GM19324 (cell line): Measurements from ENCODE around the gene ZYX.
"Not testable (repeated sequence)": the region's sequence is repeated elsewhere in the genome, so short reads cannot be mapped to it uniquely, and the experiment has no call there.

Experiments
- ATAC-seq: cut with Tn5 transposase; IDR thresholded peaks from one replicate; pipeline ENCODE4 v1.9.1; 2021; ENCODE audit warnings: mild to moderate bottlenecking, moderate library complexity; ENCODE audit not compliant: unreplicated experiment, low FRiP score

Gene ZYX

DNA sequence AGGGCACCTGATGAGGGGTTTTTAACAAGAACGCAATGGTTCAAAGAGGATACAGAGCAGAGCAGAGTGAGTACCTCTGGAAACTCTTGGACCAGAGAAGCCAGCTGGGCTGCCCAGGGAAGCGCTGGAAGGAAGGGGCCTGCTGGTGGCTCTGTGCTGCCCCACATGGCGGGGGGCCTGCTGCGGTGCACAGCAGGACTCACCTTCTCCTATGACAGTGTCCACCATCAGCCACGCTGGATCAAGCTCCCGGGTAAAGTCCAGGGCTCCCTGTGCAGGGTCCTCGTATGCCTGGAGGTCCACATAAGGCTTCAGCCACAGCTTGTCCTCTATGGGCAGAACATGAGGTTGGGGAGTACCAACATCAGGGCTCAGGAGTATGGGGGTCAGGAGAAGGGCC, 15.0 kb downstream of the ZYX start:
- no peak for ATAC-seq

DNA sequence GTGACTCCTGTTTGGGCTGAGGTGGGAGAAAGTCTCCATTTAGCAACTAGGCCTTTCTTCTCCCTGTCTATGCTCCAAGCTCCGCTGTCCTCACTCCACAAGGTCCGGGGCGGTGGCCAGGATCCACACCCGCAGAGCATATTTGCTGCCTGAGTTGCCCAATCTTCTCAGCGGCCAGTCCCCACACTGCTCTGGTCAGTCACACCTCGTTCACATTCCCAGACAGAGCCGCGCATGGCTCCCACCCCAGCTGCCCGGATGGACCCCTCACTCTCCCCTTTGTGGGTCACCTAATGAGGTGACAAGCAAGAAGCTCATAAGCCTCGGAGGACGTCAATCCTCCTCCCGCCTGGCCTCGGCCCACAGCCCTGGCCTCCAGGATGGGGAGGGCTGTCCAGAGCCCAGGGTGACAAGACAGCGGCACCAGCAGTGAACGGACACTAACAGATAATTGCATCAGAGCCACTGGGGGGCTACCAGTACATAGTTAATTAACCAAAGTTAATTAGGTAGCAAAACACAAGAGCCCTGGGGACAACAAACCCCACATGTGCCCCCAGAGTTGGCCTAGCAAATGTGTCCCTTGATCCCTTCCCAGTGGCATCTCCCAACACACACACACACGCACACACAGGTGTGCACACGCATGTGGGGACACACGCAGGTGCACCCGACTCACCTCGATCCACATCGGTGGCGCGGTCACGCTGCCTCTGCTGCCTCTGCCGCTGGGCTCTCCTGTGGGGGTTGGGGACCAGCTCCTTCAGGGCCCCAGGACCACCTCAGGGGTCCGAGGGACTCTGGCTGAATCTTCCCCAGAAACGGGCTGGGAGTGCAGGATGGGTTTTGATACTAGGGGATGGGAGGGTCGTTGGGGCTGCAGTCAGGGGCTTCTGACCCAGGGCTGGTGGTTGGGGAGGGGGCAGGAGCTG, 15.7 kb downstream of the ZYX start:
- no peak for ATAC-seq

- no peak for ATAC-seq
Measured at GRCh38 chr7:143397710-143398530, 16.8 kb downstream of the ZYX start.

DNA sequence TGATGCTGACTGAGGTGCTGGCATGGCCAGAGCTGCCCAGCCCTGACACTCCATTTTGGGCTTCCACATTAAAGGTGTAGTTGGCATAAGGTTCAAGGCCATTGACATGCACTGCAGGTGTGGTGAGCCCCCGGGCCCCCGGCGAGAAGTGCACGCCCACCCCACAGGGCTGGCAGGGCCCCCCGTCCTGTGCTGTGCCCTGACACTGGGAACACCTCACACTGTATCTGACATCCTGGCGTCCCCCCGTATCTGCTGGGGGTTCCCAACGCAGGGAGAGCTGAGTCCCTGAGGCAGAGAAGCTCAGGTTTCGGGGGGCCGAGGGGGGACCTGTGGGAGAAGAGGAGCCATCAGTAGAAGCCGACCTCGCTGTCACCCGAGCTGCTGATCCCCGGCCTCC, 17.5 kb downstream of the ZYX start:
- no peak for ATAC-seq

DNA sequence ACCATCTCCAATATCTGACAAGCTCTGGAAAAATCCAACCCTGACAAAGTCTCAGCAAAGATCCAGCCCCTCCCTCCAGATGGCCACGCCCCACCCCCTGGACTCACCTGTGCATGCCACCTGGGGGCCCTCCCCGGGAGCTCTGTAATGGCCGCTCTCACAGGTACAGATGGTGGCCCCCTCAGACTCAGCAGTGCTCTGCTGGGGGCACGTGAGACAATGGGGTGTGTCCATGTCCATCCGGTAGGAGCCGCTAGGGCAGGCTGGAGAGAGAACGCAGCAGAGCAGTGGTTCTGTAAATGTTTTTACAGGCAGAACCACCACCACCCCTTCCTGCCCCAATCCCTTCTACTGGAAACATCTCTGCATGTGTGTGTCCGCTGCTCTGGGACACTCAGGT, 18.0 kb downstream of the ZYX start:
- ATAC-seq: no peak

GRCh38 chr7:143399642-143400041, 18.5 kb downstream of the ZYX start:
- no peak for ATAC-seq

GRCh38 chr7:143401265-143401664, 20.1 kb downstream of the ZYX start:
- no peak for ATAC-seq

- not testable (repeated sequence) for ATAC-seq
Measured at GRCh38 chr7:143402233-143402632, 21.1 kb downstream of the ZYX start.

DNA sequence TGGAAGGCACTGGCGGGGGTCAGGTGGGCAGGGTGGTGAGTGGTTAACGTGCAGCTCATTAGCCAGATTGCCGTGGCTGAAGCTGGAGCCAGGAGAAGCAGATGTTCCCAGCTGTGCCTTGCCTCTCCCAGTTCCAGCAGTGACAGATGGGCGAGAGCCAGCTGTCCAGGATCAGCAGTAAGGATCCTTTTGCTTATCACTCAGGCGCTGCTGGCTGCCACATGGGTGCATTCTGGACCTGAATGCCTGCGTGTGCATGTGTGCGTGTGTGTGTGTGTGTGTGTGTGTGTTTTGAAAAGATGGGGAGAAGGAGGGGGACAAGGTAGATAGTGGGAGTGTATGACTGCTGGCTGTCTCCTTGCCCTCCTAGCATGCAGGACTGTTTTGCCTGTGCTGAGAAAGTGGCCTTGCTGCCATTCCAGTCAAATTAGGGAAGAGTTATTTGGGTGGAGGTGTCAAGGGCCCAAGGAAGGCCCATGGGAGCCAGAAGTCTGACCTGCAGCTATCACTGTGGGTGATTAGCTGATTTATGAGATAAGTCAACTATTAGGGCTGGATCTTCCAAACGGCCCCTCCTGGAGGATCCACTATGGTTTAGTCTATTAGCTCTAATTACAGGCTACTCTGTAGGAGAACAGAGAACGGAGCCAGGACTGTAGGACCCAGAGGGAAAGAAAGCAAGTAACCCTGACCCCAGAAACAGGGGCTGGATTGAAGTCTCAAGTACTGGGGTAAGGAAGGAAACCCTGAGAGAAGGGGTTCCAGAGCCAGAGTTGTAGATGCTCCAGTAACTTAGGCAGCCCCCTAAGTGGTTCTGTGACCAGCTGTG, 24.2 kb downstream of the ZYX start:
- no peak for ATAC-seq

GRCh38 chr7:143406002-143406357, 24.8 kb downstream of the ZYX start:
- no peak for ATAC-seq

GRCh38 chr7:143407287-143408251, 26.4 kb downstream of the ZYX start:
- no peak for ATAC-seq

GRCh38 chr7:143408252-143408685, 27.1 kb downstream of the ZYX start:
- ATAC-seq: no peak

DNA sequence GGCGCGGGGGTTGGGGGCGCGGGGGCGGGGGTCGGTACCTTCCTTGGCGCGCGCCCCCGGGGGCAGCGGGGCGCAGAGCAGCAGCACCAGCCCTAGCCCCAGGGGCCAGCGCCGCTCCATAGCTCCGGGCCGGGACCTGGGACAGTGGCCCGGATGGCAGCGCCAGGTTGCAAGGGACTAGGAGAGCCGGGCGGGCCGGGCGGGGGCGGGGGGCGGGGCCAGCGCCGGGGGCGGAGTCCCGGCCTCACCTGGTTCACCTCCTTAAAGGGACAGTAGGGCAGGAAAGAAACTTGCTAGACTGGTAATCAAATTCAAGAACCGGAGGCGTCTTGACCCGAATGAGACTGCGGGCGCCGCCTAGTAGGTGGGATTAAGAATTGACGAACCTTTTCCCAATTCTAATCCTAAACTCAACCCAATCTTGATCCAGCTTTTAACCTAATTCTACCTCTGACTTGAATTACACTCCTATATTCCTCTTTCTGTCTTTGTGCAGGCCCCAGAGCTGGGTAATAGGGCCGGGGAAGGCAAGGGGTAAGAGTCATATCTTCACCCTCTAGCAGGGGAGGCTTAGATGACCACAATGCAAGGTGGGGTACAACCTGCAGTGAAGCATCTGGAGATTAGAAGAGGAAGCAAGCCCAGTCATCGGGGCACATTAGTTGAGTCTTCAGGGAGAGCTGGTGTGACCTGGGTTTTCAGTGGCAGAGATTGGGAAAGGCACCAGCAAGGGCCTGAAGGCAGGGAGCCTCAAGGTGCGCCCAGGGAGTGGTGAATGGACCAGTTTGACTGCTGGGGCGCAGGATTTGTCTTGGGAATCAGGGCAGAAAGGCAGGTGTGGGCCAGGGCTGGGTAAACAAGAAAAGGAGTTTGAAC, 27.8 kb downstream of the ZYX start, which contains the start of gene EPHA1:
EPHA1 (minus strand) TSS at position 171 of the 876 bp plus-strand sequence; CDS start at position 120, 51 bp downstream.
- ATAC-seq: no peak

- ATAC-seq: no peak
Measured at GRCh38 chr7:143410521-143411004, 29.4 kb downstream of the ZYX start.

GRCh38 chr7:143411976-143412708, 31.0 kb downstream of the ZYX start:
- no peak for ATAC-seq

DNA sequence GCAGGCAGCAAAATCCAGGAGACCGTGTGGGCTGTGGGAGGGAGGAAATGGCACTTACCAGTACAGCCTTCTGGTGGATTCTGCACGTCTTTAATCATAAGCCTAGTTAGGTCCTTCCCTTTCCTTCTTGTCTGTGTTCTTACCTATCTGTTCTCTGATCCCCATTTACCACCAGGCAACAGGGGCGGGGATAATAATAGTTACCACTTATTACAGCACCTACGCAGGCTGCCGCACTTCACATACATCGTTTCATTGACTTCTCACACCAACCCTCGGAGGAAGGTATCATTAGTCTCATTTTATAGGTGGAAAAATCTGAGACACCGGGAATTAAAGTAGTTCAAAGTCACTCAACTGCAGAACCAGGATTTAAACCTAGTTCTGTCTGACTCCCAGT, 32.0 kb downstream of the ZYX start:
- ATAC-seq: no peak

DNA sequence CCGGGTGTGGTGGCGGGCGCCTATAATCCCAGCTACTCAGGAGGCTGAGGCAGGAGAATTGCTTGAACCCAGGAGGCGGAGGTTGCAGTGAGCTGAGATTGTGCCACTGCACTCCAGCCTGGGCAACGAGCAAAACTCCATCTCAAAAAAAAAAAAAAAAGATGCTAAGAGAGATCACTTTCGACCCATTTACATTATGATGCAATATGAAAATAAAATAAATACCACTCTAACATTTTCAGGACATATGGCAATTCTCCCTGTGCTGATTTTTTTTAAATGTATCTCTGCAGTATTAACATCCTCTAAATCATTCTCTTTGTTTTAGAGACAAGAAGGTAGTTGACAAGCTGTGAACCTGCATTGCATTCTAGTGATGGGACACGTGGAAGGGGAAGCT, 34.1 kb downstream of the ZYX start:
- ATAC-seq: not testable (repeated sequence)
